Thyroid gland (tissue), 4 donors: ENCODE results near the gene PLIN1. TPM values are rescaled to one million over a fixed set of nuclear protein-coding genes. Genes with fewer than 3 reads are reported as not detected.

Experiments used
- DNase-seq, 2 donors: peaks; one replicate each; pipeline ENCODE4 v3.0.0-alpha.2; 2019
- H3K27ac ChIP-seq, 3 donors: fragments of 200-600 bp; sonication (generic); 1 replicate in 2 of 3; 2 replicates in 1 of 3; pipeline ENCODE4 v1.5.1; 2016 to 2019; ENCODE audit warnings: mild to moderate bottlenecking in 1 of 3, moderate library complexity in 1 of 3
- H3K27me3 ChIP-seq: fragments of 200-600 bp; sonication (generic); one replicate; pipeline ENCODE4 v1.5.1; 2019
- H3K36me3 ChIP-seq, 2 donors: fragments of 200-600 bp; sonication (generic); one replicate each; pipeline ENCODE4 v1.5.1; 2016 to 2019
- H3K4me1 ChIP-seq, 2 donors: fragments of 200-600 bp; sonication (generic); one replicate each; pipeline ENCODE4 v1.5.1; 2017 to 2019
- H3K4me3 ChIP-seq, 3 donors: fragments of 200-600 bp; sonication (generic); replicated peaks in 1 of 3; 1 replicate in 2 of 3; 2 replicates in 1 of 3; pipeline ENCODE4 v1.5.1; 2016; ENCODE audit warnings: mild to moderate bottlenecking in 1 of 3
- H3K9me3 ChIP-seq: fragments of 200-600 bp; sonication (generic); one replicate; pipeline ENCODE4 v1.5.1; 2017
- CTCF ChIP-seq, 6 experiments: fragments of 200-600 bp in 3 of 6; fragments of 450-650 bp in 3 of 6; sonication (generic) in 3 of 6; IDR thresholded peaks; one replicate each; pipeline ENCODE4 v1.5.1; 2016 to 2019; ENCODE audit warnings: antibody characterized with exemption in 6 of 6, mild to moderate bottlenecking in 2 of 6, inconsistent platforms in 1 of 6, moderate library complexity in 1 of 6
- POLR2A ChIP-seq, 2 donors: fragments of 450-650 bp; IDR thresholded peaks; one replicate each; pipeline ENCODE4 v1.6.1; 2017; ENCODE audit warnings: antibody characterized with exemption in 2 of 2, mild to moderate bottlenecking in 2 of 2, moderate library complexity in 1 of 2
- WGBS, 2 donors: methylation state at CpG; one replicate each; pipeline ENCODE4 v1.1.5; 2017; 5-methylcytosine and 5-hydroxymethylcytosine counted together
- intact Hi-C: fragments of 100-400 bp; cut with DNase I; formaldehyde crosslinking; loops from one replicate; pipeline ENCODE4 v1.15.1; 2023
- total RNA-seq, 4 donors: library from RNA; depleted of rRNA; stranded (reverse); fragments of >200 nt; gene quantifications; one replicate each; pipeline ENCODE4 v1.2.3, GENCODE V29; 2016

PLIN1 gene
- total RNA-seq, 4 donors from 2014 or later = 3.3 to 9.9 (median 6.0) TPM

- Histone ChIP-seq H3K4me3 (no peak overlapping the region), H3K36me3 (no peaks in the 10 kb centered on the region), H3K9me3 (no peaks in the 10 kb centered on the region), H3K4me1 (peaks cover 4 to 12% of the 10 kb centered on the region in 2 donors), H3K27me3 (no peaks in the 10 kb centered on the region), H3K27ac (peak overlapping the region in 1 of 3 donors; percentile 20)
- TF ChIP-seq POLR2A (IDR thresholded peaks at IDR 0.05) = no peak
- no peak for TF ChIP-seq CTCF (IDR thresholded peaks at IDR 0.05)
- 81 to 85% methylated on average over 10 to 12 of the region's 12 CpGs for WGBS, 2 donors
- intact Hi-C loops = no loop called here
- DNase-seq = peak; percentile 51 to 61
Observed at GRCh38 chr15:89672221-89673164, 6.7 kb downstream of the PLIN1 start.

GRCh38 chr15:89671687-89672086 is 7.5 kb downstream of the PLIN1 start:
- Histone ChIP-seq H3K4me1 (peaks cover 4 to 12% of the 10 kb centered on the region in 2 donors), H3K4me3 (no peak overlapping the region), H3K27ac (no peak overlapping the region), H3K27me3 (no peaks in the 10 kb centered on the region), H3K36me3 (no peaks in the 10 kb centered on the region), H3K9me3 (no peaks in the 10 kb centered on the region)
- DNase-seq = no peak
- 35 to 42% methylated on average over 4 of the region's 4 CpGs for WGBS, 2 donors
- TF ChIP-seq POLR2A (IDR thresholded peaks at IDR 0.05) = no peak
- TF ChIP-seq CTCF (IDR thresholded peaks at IDR 0.05) = no peak
- intact Hi-C loops = no loop called here

GRCh38 chr15:89670971-89671560 is 8.1 kb downstream of the PLIN1 start:
- H3K9me3 ChIP-seq = no peaks in the 10 kb centered on the region
- H3K27me3 ChIP-seq = no peaks in the 10 kb centered on the region
- peaks cover 4 to 13% of the 10 kb centered on the region in 2 donors for H3K4me1 ChIP-seq
- no peak overlapping the region for H3K27ac ChIP-seq
- no peak for DNase-seq
- H3K4me3 ChIP-seq = no peak overlapping the region
- intact Hi-C loops = no loop called here
- no peaks in the 10 kb centered on the region for H3K36me3 ChIP-seq
- WGBS, 2 donors = 89 to 93% methylated on average over 3 to 12 of the region's 12 CpGs
- no peak for TF ChIP-seq POLR2A (IDR thresholded peaks at IDR 0.05)
- TF ChIP-seq CTCF (IDR thresholded peaks at IDR 0.05) = no peak

- Histone ChIP-seq H3K4me1 (peaks cover 11 to 21% of the 10 kb centered on the region in 2 donors), H3K27me3 (no peaks in the 10 kb centered on the region), H3K36me3 (no peaks in the 10 kb centered on the region), H3K27ac (no peak overlapping the region), H3K9me3 (no peaks in the 10 kb centered on the region), H3K4me3 (no peak overlapping the region)
- TF ChIP-seq CTCF (IDR thresholded peaks at IDR 0.05) (no peak), POLR2A (IDR thresholded peaks at IDR 0.05) (no peak)
- intact Hi-C loops = no loop called here
- WGBS, 2 donors = 53 to 54% methylated on average over 12 to 15 of the region's 15 CpGs
- peak; percentile 39 to 51 for DNase-seq
Observed at GRCh38 chr15:89669941-89670340, 9.2 kb downstream of the PLIN1 start.
